WERI-Rb-1 (cell line): Measurements from ENCODE around the gene SMYD3.

Experiments used
- DNase-seq: peaks from one replicate; pipeline ENCODE4 v3.0.0-alpha.2; 2020
- H3K27ac ChIP-seq: fragments of 250-450 bp; sonication (Bioruptor Pico); 2 replicates; pipeline ENCODE4 v1.5.1; 2020; ENCODE audit warnings: mild to moderate bottlenecking, moderate library complexity
- H3K27me3 ChIP-seq: fragments of 250-450 bp; sonication (Bioruptor Pico); 2 replicates; pipeline ENCODE4 v1.5.1; 2021; ENCODE audit warnings: mild to moderate bottlenecking, low read depth, moderate library complexity; ENCODE audit not compliant: insufficient read depth, severe bottlenecking
- H3K36me3 ChIP-seq: fragments of 250-450 bp; sonication (Bioruptor Pico); 2 replicates; pipeline ENCODE4 v1.5.1; 2020; ENCODE audit warnings: mild to moderate bottlenecking, moderate library complexity
- H3K4me3 ChIP-seq: 2 replicates; pipeline ENCODE4 v1.5.1; 2011; ENCODE audit warnings: low read depth, mild to moderate bottlenecking, control low read depth, low read length
- H3K9me3 ChIP-seq: fragments of 250-450 bp; sonication (Bioruptor Pico); 2 replicates; pipeline ENCODE4 v1.5.1; 2021; ENCODE audit warnings: mild to moderate bottlenecking, moderate library complexity; ENCODE audit not compliant: severe bottlenecking
- TF ChIP-seq, protein P1 (sequence below): IDR thresholded peaks from 2 replicates; pipeline ENCODE4 v1.5.1; 2011; ENCODE audit warnings: low read depth, mild to moderate bottlenecking, control low read depth, inconsistent platforms, low read length

Gene SMYD3

DNA sequence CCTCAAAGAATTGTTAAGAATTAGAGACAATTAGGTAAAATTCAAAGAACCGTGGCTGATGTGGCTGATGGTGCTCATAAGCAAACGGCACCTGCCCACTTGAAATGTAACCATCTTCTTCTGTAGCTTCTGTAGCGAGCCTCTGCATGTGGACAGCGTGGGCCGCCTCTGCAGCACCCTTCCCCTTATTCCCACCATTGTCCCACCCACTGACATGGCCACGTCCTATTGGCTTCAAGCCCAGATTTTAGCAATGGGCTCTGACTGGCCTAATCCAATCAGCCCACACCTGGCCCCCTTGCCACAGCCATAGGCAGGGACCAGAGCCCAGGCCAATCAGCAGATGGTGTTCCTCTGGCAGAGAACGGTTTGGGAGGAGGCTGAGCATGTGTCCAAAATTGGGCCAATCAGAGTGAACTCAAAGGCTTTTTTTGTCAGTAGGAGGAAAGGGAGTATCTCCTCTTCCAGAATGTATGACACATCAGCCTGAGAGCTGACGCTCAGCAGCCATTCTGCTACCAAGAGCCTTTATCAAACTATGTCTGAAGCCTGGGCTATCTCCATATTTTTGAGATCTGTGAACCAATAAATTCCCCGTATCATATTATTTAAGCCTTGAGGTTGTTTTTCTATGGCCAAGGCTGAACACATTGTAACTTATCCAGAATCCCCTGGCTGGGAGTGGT, 518.5 kb downstream of the SMYD3 start:
- DNase-seq = no peak
- no peaks in the 10 kb centered on the region for H3K27me3 ChIP-seq
- H3K4me3 ChIP-seq = no peak overlapping the region
- no peaks in the 10 kb centered on the region for H3K9me3 ChIP-seq
- H3K36me3 ChIP-seq = no peaks in the 10 kb centered on the region
- no peak overlapping the region for H3K27ac ChIP-seq
- TF ChIP-seq, protein P1, sequence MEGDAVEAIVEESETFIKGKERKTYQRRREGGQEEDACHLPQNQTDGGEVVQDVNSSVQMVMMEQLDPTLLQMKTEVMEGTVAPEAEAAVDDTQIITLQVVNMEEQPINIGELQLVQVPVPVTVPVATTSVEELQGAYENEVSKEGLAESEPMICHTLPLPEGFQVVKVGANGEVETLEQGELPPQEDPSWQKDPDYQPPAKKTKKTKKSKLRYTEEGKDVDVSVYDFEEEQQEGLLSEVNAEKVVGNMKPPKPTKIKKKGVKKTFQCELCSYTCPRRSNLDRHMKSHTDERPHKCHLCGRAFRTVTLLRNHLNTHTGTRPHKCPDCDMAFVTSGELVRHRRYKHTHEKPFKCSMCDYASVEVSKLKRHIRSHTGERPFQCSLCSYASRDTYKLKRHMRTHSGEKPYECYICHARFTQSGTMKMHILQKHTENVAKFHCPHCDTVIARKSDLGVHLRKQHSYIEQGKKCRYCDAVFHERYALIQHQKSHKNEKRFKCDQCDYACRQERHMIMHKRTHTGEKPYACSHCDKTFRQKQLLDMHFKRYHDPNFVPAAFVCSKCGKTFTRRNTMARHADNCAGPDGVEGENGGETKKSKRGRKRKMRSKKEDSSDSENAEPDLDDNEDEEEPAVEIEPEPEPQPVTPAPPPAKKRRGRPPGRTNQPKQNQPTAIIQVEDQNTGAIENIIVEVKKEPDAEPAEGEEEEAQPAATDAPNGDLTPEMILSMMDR = no peak

DNA sequence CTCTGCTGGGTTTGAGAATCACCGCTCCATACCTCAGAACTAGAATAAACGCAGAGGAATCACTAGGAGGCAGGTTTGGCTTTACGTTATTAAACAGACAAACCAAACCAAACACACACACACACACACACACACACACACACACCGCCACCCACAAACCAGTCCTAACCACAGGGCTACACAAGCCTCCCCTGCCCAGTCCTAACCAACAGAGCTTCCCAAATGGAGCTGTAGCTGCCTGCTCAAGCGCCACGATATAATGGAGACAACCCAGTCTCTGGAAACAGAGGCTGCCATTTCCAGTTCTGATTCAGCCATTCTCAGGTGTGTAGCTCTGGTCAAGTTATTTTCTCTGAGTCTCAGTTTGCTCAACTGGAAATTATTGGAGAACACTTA, 519.1 kb downstream of the SMYD3 start:
- H3K27ac ChIP-seq = no peak overlapping the region
- no peaks in the 10 kb centered on the region for H3K9me3 ChIP-seq
- no peak for DNase-seq
- TF ChIP-seq, protein P1 = no peak
- no peaks in the 10 kb centered on the region for H3K27me3 ChIP-seq
- H3K4me3 ChIP-seq = no peak overlapping the region
- no peaks in the 10 kb centered on the region for H3K36me3 ChIP-seq

GRCh38 chr1:245987577-245987976, 519.5 kb downstream of the SMYD3 start:
- no peaks in the 10 kb centered on the region for H3K27me3 ChIP-seq

GRCh38 chr1:245987219-245987545, 519.9 kb downstream of the SMYD3 start:
- no peaks in the 10 kb centered on the region for H3K27me3 ChIP-seq
- TF ChIP-seq, protein P1 = no peak
- H3K27ac ChIP-seq = no peak overlapping the region
- H3K9me3 ChIP-seq = no peaks in the 10 kb centered on the region
- H3K4me3 ChIP-seq = no peak overlapping the region
- no peak for DNase-seq
- no peaks in the 10 kb centered on the region for H3K36me3 ChIP-seq

More at GRCh38 chr1:245987577-245987976, 519.5 kb downstream of the SMYD3 start:
- TF ChIP-seq, protein P1 = no peak
- DNase-seq = no peak
- Histone ChIP-seq H3K36me3 (no peaks in the 10 kb centered on the region), H3K4me3 (no peak overlapping the region), H3K27ac (no peak overlapping the region), H3K9me3 (no peaks in the 10 kb centered on the region)

GRCh38 chr1:245986404-245987218, 520.5 kb downstream of the SMYD3 start:
- H3K9me3 ChIP-seq = no peaks in the 10 kb centered on the region
- H3K27me3 ChIP-seq = no peaks in the 10 kb centered on the region
- no peak overlapping the region for H3K4me3 ChIP-seq
- no peak for DNase-seq
- no peaks in the 10 kb centered on the region for H3K36me3 ChIP-seq
- H3K27ac ChIP-seq = no peak overlapping the region
- TF ChIP-seq, protein P1 = no peak
